Activated naive CD8-positive, alpha-beta T cell treated with anti-CD3 and anti-CD28 coated beads, Interleukin-2, amount 10 ng/mL, durations not matched to agents 7 days and 5 days (primary cell): ENCODE results near the gene LSP1. TPM values are rescaled to one million over a fixed set of nuclear protein-coding genes. Genes with fewer than 3 reads are reported as not detected.

Experiments used
- ATAC-seq: fragments of 150-1000 bp; cut with Tn5 transposase; one replicate; pipeline ENCODE4 v1.10.0; 2021; ENCODE audit warnings: low read depth, moderate library complexity
- POLR2A ChIA-PET: fragments of 350-600 bp; sonication (Branson Sonifier 250); formaldehyde crosslinking; loops from one replicate; lab custom pipeline; 2021; ENCODE audit warnings: antibody characterized with exemption; lab: Charles Lee
- DNase-seq: peaks from one replicate; pipeline ENCODE4 v3.0.0; 2021
- H3K27ac Mint-ChIP-seq: one replicate; pipeline ENCODE4 v1.8.0; 2022; ENCODE audit warnings: mild to moderate bottlenecking, mixed read lengths
- H3K27me3 Mint-ChIP-seq: one replicate; pipeline ENCODE4 v1.8.0; 2022; ENCODE audit warnings: mild to moderate bottlenecking, moderate library complexity, mixed read lengths
- H3K36me3 Mint-ChIP-seq: one replicate; pipeline ENCODE4 v1.8.0; 2021; ENCODE audit warnings: mild to moderate bottlenecking, mixed read lengths
- H3K4me1 Mint-ChIP-seq: one replicate; pipeline ENCODE4 v1.8.0; 2021; ENCODE audit warnings: mixed read lengths
- H3K4me3 Mint-ChIP-seq: one replicate; pipeline ENCODE4 v1.8.0; 2022; ENCODE audit warnings: mild to moderate bottlenecking, moderate library complexity, mixed read lengths
- H3K9me3 Mint-ChIP-seq: one replicate; pipeline ENCODE4 v1.8.0; 2021; ENCODE audit warnings: mixed read lengths
- total RNA-seq, 2 experiments: library from RNA; stranded (reverse); gene quantifications; one replicate each; pipeline ENCODE4 v1.2.3, GENCODE V29; 2021

Gene LSP1
- total RNA-seq, 2 experiments from 2014 or later: 438 to 453 TPM

- Mint-ChIP-seq H3K27ac (no peak overlapping the region), H3K4me1 (peaks cover 7% of the 10 kb centered on the region), H3K4me3 (no peak overlapping the region), H3K27me3 (no peaks in the 10 kb centered on the region), H3K9me3 (no peaks in the 10 kb centered on the region), H3K36me3 (no peaks in the 10 kb centered on the region)
- peak; percentile 36 for DNase-seq
- ATAC-seq: no peak
- POLR2A ChIA-PET: no interaction called here
Observed at GRCh38 chr11:1836011-1836945, 16.6 kb upstream of the LSP1 start.

GRCh38 chr11:1837171-1838076, 15.5 kb upstream of the LSP1 start:
- DNase-seq (peak; percentile 90), ATAC-seq (peak; percentile 92)
- POLR2A ChIA-PET: interaction anchor here (2.3 kb wide), 1 partner anchor 14 kb away, joined by 15 read pairs; the partner anchor contains the start of gene LSP1
- no peaks in the 10 kb centered on the region for H3K27me3 Mint-ChIP-seq
- no peak overlapping the region for H3K27ac Mint-ChIP-seq
- no peaks in the 10 kb centered on the region for H3K36me3 Mint-ChIP-seq
- H3K4me3 Mint-ChIP-seq: no peak overlapping the region
- H3K9me3 Mint-ChIP-seq: no peaks in the 10 kb centered on the region
- H3K4me1 Mint-ChIP-seq: peaks cover 6% of the 10 kb centered on the region

DNA sequence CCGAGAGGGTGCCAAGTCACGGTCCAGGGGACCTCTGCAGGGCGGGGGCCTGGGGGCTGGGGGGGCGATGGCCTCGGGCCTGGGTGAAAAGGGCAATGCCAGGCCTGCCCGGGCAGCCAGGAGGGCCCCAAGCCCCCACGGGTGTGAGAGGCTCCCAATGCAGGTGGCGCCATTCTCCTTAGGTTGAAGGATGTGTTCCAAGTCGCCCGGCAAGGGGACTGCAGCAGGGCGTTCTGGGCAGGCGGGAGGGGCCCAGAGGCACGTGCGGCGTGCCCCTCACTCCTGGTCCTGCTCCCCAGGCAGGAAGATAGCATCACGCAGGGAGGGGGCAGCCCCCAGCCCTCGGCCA, 14.8 kb upstream of the LSP1 start:
- Mint-ChIP-seq H3K4me1 (peaks cover 8% of the 10 kb centered on the region), H3K27me3 (no peaks in the 10 kb centered on the region), H3K27ac (no peak overlapping the region), H3K4me3 (no peak overlapping the region), H3K9me3 (no peaks in the 10 kb centered on the region), H3K36me3 (no peaks in the 10 kb centered on the region)
- POLR2A ChIA-PET: interaction anchor here (2.3 kb wide), 1 partner anchor 14 kb away, joined by 15 read pairs; the partner anchor contains the start of gene LSP1
- ATAC-seq: no peak
- no peak for DNase-seq

GRCh38 chr11:1838426-1839144, 14.3 kb upstream of the LSP1 start, which contains the start of gene TNNI2:
Gene TNNI2 (plus strand): TSS chr11:1838981. CDS start chr11:1839697, 716 bp downstream.
- Mint-ChIP-seq H3K4me1 (peaks cover 13% of the 10 kb centered on the region), H3K4me3 (peak within 1 kb of the TSS; percentile 25), H3K9me3 (no peaks in the 10 kb centered on the region), H3K27ac (peak within 1 kb of the TSS; percentile 70), H3K27me3 (no peaks in the 10 kb centered on the region), H3K36me3 (no peaks in the 10 kb centered on the region)
- no peak for DNase-seq
- POLR2A ChIA-PET: interaction anchor here (2.3 kb wide), 1 partner anchor 13 kb away, joined by 15 read pairs; the partner anchor contains the start of gene LSP1
- no peak for ATAC-seq

- POLR2A ChIA-PET: interaction anchor here (0.6 to 2.3 kb wide), 2 partner anchors 12 to 47 kb away, joined by 3 to 15 read pairs; partner anchors contain the start of gene LSP1
- ATAC-seq: no peak
- peak overlapping the region; percentile 70 for H3K27ac Mint-ChIP-seq
Observed at GRCh38 chr11:1839204-1839923, 13.5 kb upstream of the LSP1 start.

GRCh38 chr11:1839924-1840779, 12.7 kb upstream of the LSP1 start:
- H3K4me3 Mint-ChIP-seq: peak overlapping the region; percentile 25
- POLR2A ChIA-PET: interaction anchor here (1.1 to 2.3 kb wide), 2 partner anchors 10 to 12 kb away, joined by 4 to 15 read pairs; partner anchors contain the start of gene LSP1
- H3K27ac Mint-ChIP-seq: peak overlapping the region; percentile 70
- no peaks in the 10 kb centered on the region for H3K9me3 Mint-ChIP-seq
- peaks cover 29% of the 10 kb centered on the region for H3K4me1 Mint-ChIP-seq
- H3K36me3 Mint-ChIP-seq: no peaks in the 10 kb centered on the region
- DNase-seq (peak; percentile 55), ATAC-seq (no peak)
- H3K27me3 Mint-ChIP-seq: peaks cover 6% of the 10 kb centered on the region

More at GRCh38 chr11:1839204-1839923, 13.5 kb upstream of the LSP1 start:
- Mint-ChIP-seq H3K9me3 (no peaks in the 10 kb centered on the region), H3K27me3 (no peaks in the 10 kb centered on the region), H3K4me1 (peaks cover 21% of the 10 kb centered on the region), H3K4me3 (peak overlapping the region; percentile 25), H3K36me3 (no peaks in the 10 kb centered on the region)
- no peak for DNase-seq

DNA sequence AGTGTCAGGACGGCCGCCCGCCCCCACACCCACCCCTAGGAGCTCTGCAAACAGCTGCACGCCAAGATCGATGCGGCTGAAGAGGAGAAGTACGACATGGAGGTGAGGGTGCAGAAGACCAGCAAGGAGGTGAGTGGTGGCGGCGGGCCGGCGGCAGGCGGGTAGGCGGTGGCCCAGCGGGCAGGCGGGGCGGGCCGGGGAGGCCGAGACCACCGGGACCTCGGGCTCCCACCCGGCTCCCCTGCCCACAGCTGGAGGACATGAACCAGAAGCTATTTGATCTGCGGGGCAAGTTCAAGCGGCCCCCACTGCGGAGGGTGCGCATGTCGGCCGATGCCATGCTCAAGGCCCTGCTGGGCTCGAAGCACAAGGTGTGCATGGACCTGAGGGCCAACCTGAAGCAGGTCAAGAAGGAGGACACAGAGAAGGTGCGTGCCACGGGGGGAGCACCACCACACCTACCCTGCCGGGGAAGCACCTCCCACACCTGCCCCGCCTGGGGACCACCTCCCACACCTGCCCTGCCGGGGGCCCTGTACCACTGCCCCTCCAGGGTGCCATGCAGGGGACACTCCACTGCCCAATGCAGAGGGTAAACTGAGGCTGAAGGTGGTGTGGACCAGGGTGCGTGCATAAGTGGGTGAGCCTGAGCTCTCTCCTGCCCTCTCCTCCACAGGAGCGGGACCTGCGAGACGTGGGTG, 12.0 kb upstream of the LSP1 start:
- peaks cover 35% of the 10 kb centered on the region for H3K4me1 Mint-ChIP-seq
- no peak overlapping the region for H3K27ac Mint-ChIP-seq

GRCh38 chr11:1841511-1842148, 11.3 kb upstream of the LSP1 start:
- Mint-ChIP-seq H3K27ac (no peak overlapping the region), H3K27me3 (peaks cover 8% of the 10 kb centered on the region), H3K4me1 (peaks cover 35% of the 10 kb centered on the region), H3K4me3 (no peak overlapping the region), H3K36me3 (no peaks in the 10 kb centered on the region), H3K9me3 (no peaks in the 10 kb centered on the region)
- ATAC-seq: no peak
- peak; percentile 40 for DNase-seq
- POLR2A ChIA-PET: interaction anchor here (1.1 to 2.5 kb wide), 2 partner anchors 9 to 12 kb away, joined by 4 to 19 read pairs; partner anchors contain the start of gene LSP1

More for the DNA sequence above, 12.0 kb upstream of the LSP1 start:
- no peaks in the 10 kb centered on the region for H3K36me3 Mint-ChIP-seq
- no peaks in the 10 kb centered on the region for H3K9me3 Mint-ChIP-seq
- peak; percentile 37 for DNase-seq
- ATAC-seq: no peak
- POLR2A ChIA-PET: interaction anchor here (1.1 kb wide), 1 partner anchor 10 kb away, joined by 4 read pairs; no protein-coding TSS in a partner anchor
- H3K4me3 Mint-ChIP-seq: no peak overlapping the region
- peaks cover 8% of the 10 kb centered on the region for H3K27me3 Mint-ChIP-seq

- H3K36me3 Mint-ChIP-seq: no peaks in the 10 kb centered on the region
- no peaks in the 10 kb centered on the region for H3K9me3 Mint-ChIP-seq
- ATAC-seq: no peak
- peak; percentile 39 for DNase-seq
- POLR2A ChIA-PET: interaction anchor here (2.5 kb wide), 1 partner anchor 11 kb away, joined by 19 read pairs; the partner anchor contains the start of gene LSP1
- peaks cover 37% of the 10 kb centered on the region for H3K4me1 Mint-ChIP-seq
- no peak overlapping the region for H3K27ac Mint-ChIP-seq
- no peak overlapping the region for H3K4me3 Mint-ChIP-seq
- H3K27me3 Mint-ChIP-seq: peaks cover 10% of the 10 kb centered on the region
Observed at GRCh38 chr11:1842149-1843097, 10.5 kb upstream of the LSP1 start.
